Measurements from ENCODE around the gene OSCP1.

The OSCP1 gene

GRCh38 chr1:36482724-36483388, 32.6 kb upstream of the OSCP1 start, which contains the start of gene CSF3R:
Gene CSF3R, minus strand, starts transcription at chr1:36482913. Its CDS starts 3,417 bp downstream, at chr1:36479496.
- H2AFZ ChIP-seq (ENCODE audit: low read length), result no peak within 1 kb of the TSS

GRCh38 chr1:36481771-36482723, 31.8 kb upstream of the OSCP1 start:
- Histone ChIP-seq H3K27me3 (ENCODE audit: insufficient read depth, low read length, poor library complexity, severe bottlenecking) (no peaks in the 10 kb centered on the region), H3K4me3 (ENCODE audit: low read length, poor library complexity, severe bottlenecking) (no peak overlapping the region), H3K9ac (ENCODE audit: low read depth, low read length, poor library complexity, severe bottlenecking) (no peak overlapping the region), H2AFZ (ENCODE audit: low read length) (no peak overlapping the region), H3K4me2 (ENCODE audit: low read depth, low read length, poor library complexity, severe bottlenecking) (no peak overlapping the region), H3K36me3 (ENCODE audit: insufficient read depth, low read length) (no peaks in the 10 kb centered on the region), H3K4me1 (ENCODE audit: insufficient read depth, low read length, poor library complexity, severe bottlenecking) (no peaks in the 10 kb centered on the region), H3K9me3 (ENCODE audit: insufficient read depth, low read depth, low read length) (no peaks in the 10 kb centered on the region), H3F3A (ENCODE audit: low read depth) (no peaks in the 10 kb centered on the region), H3K79me2 (ENCODE audit: insufficient read depth, low read length) (no peaks in the 10 kb centered on the region), H3K9me2 (replicated peaks; ENCODE audit: low read depth, low read length) (no peaks in the 10 kb centered on the region), H4K20me1 (ENCODE audit: insufficient read depth, low read length, poor library complexity, severe bottlenecking) (no peaks in the 10 kb centered on the region)
- TF ChIP-seq CTCF (conservative IDR thresholded peaks at IDR 0.05; ENCODE audit: low read length), result no peak
- TF ChIP-seq EZH2phosphoT487 (IDR thresholded peaks at IDR 0.05; ENCODE audit: borderline replicate concordance), result no peak

More at GRCh38 chr1:36482724-36483388, 32.6 kb upstream of the OSCP1 start, which contains the start of gene CSF3R:
- Histone ChIP-seq H3K9me3 (ENCODE audit: insufficient read depth, low read depth, low read length) (no peaks in the 10 kb centered on the region), H4K20me1 (ENCODE audit: insufficient read depth, low read length, poor library complexity, severe bottlenecking) (no peaks in the 10 kb centered on the region), H3F3A (ENCODE audit: low read depth) (no peaks in the 10 kb centered on the region), H3K36me3 (ENCODE audit: insufficient read depth, low read length) (no peaks in the 10 kb centered on the region), H3K4me1 (ENCODE audit: insufficient read depth, low read length, poor library complexity, severe bottlenecking) (no peaks in the 10 kb centered on the region), H3K4me3 (ENCODE audit: low read length, poor library complexity, severe bottlenecking) (no peak within 1 kb of the TSS), H3K79me2 (ENCODE audit: insufficient read depth, low read length) (no peaks in the 10 kb centered on the region), H3K4me2 (ENCODE audit: low read depth, low read length, poor library complexity, severe bottlenecking) (no peak within 1 kb of the TSS), H3K27me3 (ENCODE audit: insufficient read depth, low read length, poor library complexity, severe bottlenecking) (no peaks in the 10 kb centered on the region), H3K9me2 (replicated peaks; ENCODE audit: low read depth, low read length) (no peaks in the 10 kb centered on the region), H3K9ac (ENCODE audit: low read depth, low read length, poor library complexity, severe bottlenecking) (no peak within 1 kb of the TSS)
- TF ChIP-seq EZH2phosphoT487 (IDR thresholded peaks at IDR 0.05; ENCODE audit: borderline replicate concordance) (no peak), CTCF (conservative IDR thresholded peaks at IDR 0.05; ENCODE audit: low read length) (no peak)

- H3K9me3 ChIP-seq (ENCODE audit: insufficient read depth, low read depth, low read length), result no peaks in the 10 kb centered on the region
- H3K4me3 ChIP-seq (ENCODE audit: low read length, poor library complexity, severe bottlenecking), result no peak overlapping the region
- H4K20me1 ChIP-seq (ENCODE audit: insufficient read depth, low read length, poor library complexity, severe bottlenecking), result no peaks in the 10 kb centered on the region
- no peaks in the 10 kb centered on the region for H3K9me2 ChIP-seq (replicated peaks; ENCODE audit: low read depth, low read length)
- H3F3A ChIP-seq (ENCODE audit: low read depth), result no peaks in the 10 kb centered on the region
- H2AFZ ChIP-seq (ENCODE audit: low read length), result no peak overlapping the region
- H3K79me2 ChIP-seq (ENCODE audit: insufficient read depth, low read length), result no peaks in the 10 kb centered on the region
- H3K4me2 ChIP-seq (ENCODE audit: low read depth, low read length, poor library complexity, severe bottlenecking), result no peak overlapping the region
- no peaks in the 10 kb centered on the region for H3K27me3 ChIP-seq (ENCODE audit: insufficient read depth, low read length, poor library complexity, severe bottlenecking)
- no peak overlapping the region for H3K9ac ChIP-seq (ENCODE audit: low read depth, low read length, poor library complexity, severe bottlenecking)
- H3K36me3 ChIP-seq (ENCODE audit: insufficient read depth, low read length), result no peaks in the 10 kb centered on the region
- no peak for TF ChIP-seq EZH2phosphoT487 (IDR thresholded peaks at IDR 0.05; ENCODE audit: borderline replicate concordance)
- TF ChIP-seq CTCF (conservative IDR thresholded peaks at IDR 0.05; ENCODE audit: low read length), result no peak
- no peaks in the 10 kb centered on the region for H3K4me1 ChIP-seq (ENCODE audit: insufficient read depth, low read length, poor library complexity, severe bottlenecking)
Observed at GRCh38 chr1:36481091-36481490, 30.8 kb upstream of the OSCP1 start.
